HUES48 (cell line): ENCODE measurements around the gene EFNB2.

Experiments
- H3K27ac ChIP-seq: one replicate; pipeline ENCODE4 v1.7.0; 2013; ENCODE audit warnings: low read depth, low read length, inconsistent platforms
- H3K27me3 ChIP-seq: 2 replicates; pipeline ENCODE4 v1.6.1; 2013; ENCODE audit warnings: mild to moderate bottlenecking, low read length; ENCODE audit not compliant: control insufficient read depth, insufficient read depth
- H3K36me3 ChIP-seq: 2 replicates; pipeline ENCODE4 v1.6.1; 2013; ENCODE audit warnings: low read length; ENCODE audit not compliant: control insufficient read depth, insufficient read depth
- H3K4me1 ChIP-seq: 2 replicates; pipeline ENCODE4 v1.6.1; 2013; ENCODE audit warnings: mild to moderate bottlenecking, low read length; ENCODE audit not compliant: control insufficient read depth, insufficient read depth
- H3K4me3 ChIP-seq: 2 replicates; pipeline ENCODE4 v1.5.1; 2013; ENCODE audit warnings: mild to moderate bottlenecking, low read depth, low read length
- H3K9ac ChIP-seq: 2 replicates; pipeline ENCODE4 v1.6.1; 2013; ENCODE audit warnings: mild to moderate bottlenecking, low read depth, low read length, moderate library complexity
- H3K9me3 ChIP-seq: 2 replicates; pipeline ENCODE4 v1.6.1; 2013; ENCODE audit warnings: low read length; ENCODE audit not compliant: control insufficient read depth, insufficient read depth

EFNB2 gene

GRCh38 chr13:106466691-106467426 lies 68.6 kb downstream of the EFNB2 start:
- Histone ChIP-seq H3K4me3 (no peak overlapping the region), H3K27ac (no peak overlapping the region), H3K9me3 (no peaks in the 10 kb centered on the region), H3K36me3 (no peaks in the 10 kb centered on the region), H3K4me1 (peaks cover 18% of the 10 kb centered on the region), H3K9ac (no peak overlapping the region), H3K27me3 (no peaks in the 10 kb centered on the region)

- Histone ChIP-seq H3K36me3 (no peaks in the 10 kb centered on the region), H3K4me3 (no peak overlapping the region), H3K9ac (no peak overlapping the region), H3K4me1 (peaks cover 7% of the 10 kb centered on the region), H3K9me3 (no peaks in the 10 kb centered on the region), H3K27me3 (no peaks in the 10 kb centered on the region), H3K27ac (no peak overlapping the region)
Measured at GRCh38 chr13:106464076-106464475, 71.4 kb downstream of the EFNB2 start.

- Histone ChIP-seq H3K4me1 (peaks cover 3% of the 10 kb centered on the region), H3K27me3 (no peaks in the 10 kb centered on the region), H3K4me3 (no peak overlapping the region), H3K36me3 (no peaks in the 10 kb centered on the region), H3K9ac (no peak overlapping the region), H3K27ac (no peak overlapping the region), H3K9me3 (no peaks in the 10 kb centered on the region)
Measured at GRCh38 chr13:106462710-106463109, 72.8 kb downstream of the EFNB2 start.

GRCh38 chr13:106455777-106456176 lies 79.7 kb downstream of the EFNB2 start:
- no peaks in the 10 kb centered on the region for H3K4me1 ChIP-seq

GRCh38 chr13:106455190-106455589 lies 80.3 kb downstream of the EFNB2 start:
- Histone ChIP-seq H3K9ac (no peak overlapping the region), H3K27ac (no peak overlapping the region), H3K27me3 (no peaks in the 10 kb centered on the region), H3K4me1 (no peaks in the 10 kb centered on the region), H3K4me3 (no peak overlapping the region), H3K36me3 (no peaks in the 10 kb centered on the region), H3K9me3 (no peaks in the 10 kb centered on the region)

More at GRCh38 chr13:106455777-106456176, 79.7 kb downstream of the EFNB2 start:
- Histone ChIP-seq H3K4me3 (no peak overlapping the region), H3K36me3 (no peaks in the 10 kb centered on the region), H3K9me3 (no peaks in the 10 kb centered on the region), H3K27ac (no peak overlapping the region), H3K9ac (no peak overlapping the region), H3K27me3 (no peaks in the 10 kb centered on the region)

- no peak overlapping the region for H3K27ac ChIP-seq
- no peaks in the 10 kb centered on the region for H3K27me3 ChIP-seq
- H3K36me3 ChIP-seq = no peaks in the 10 kb centered on the region
- H3K4me3 ChIP-seq = no peak overlapping the region
- H3K9me3 ChIP-seq = no peaks in the 10 kb centered on the region
- H3K9ac ChIP-seq = no peak overlapping the region
- no peaks in the 10 kb centered on the region for H3K4me1 ChIP-seq
Measured at GRCh38 chr13:106453101-106453500, 82.4 kb downstream of the EFNB2 start.

- no peak overlapping the region for H3K27ac ChIP-seq
- H3K27me3 ChIP-seq = no peaks in the 10 kb centered on the region
- H3K9ac ChIP-seq = no peak overlapping the region
- H3K36me3 ChIP-seq = no peaks in the 10 kb centered on the region
- H3K4me3 ChIP-seq = no peak overlapping the region
- no peaks in the 10 kb centered on the region for H3K9me3 ChIP-seq
- no peaks in the 10 kb centered on the region for H3K4me1 ChIP-seq
Measured at GRCh38 chr13:106450991-106451390, 84.5 kb downstream of the EFNB2 start.

- H3K9ac ChIP-seq = no peak overlapping the region
- no peaks in the 10 kb centered on the region for H3K4me1 ChIP-seq
- no peaks in the 10 kb centered on the region for H3K9me3 ChIP-seq
- H3K4me3 ChIP-seq = no peak overlapping the region
- no peak overlapping the region for H3K27ac ChIP-seq
- no peaks in the 10 kb centered on the region for H3K36me3 ChIP-seq
- H3K27me3 ChIP-seq = no peaks in the 10 kb centered on the region
Measured at GRCh38 chr13:106449096-106449495, 86.4 kb downstream of the EFNB2 start.

GRCh38 chr13:106445996-106446395 lies 89.5 kb downstream of the EFNB2 start:
- Histone ChIP-seq H3K9ac (no peak overlapping the region), H3K4me1 (peaks cover 2% of the 10 kb centered on the region; the same call in 1 of the 2 replicates), H3K27me3 (no peaks in the 10 kb centered on the region), H3K4me3 (no peak overlapping the region), H3K36me3 (no peaks in the 10 kb centered on the region), H3K9me3 (no peaks in the 10 kb centered on the region), H3K27ac (no peak overlapping the region)

- no peaks in the 10 kb centered on the region for H3K27me3 ChIP-seq
- peaks cover 5% of the 10 kb centered on the region; the same call in 1 of the 2 replicates for H3K4me1 ChIP-seq
- H3K4me3 ChIP-seq = no peak overlapping the region
- no peak overlapping the region for H3K9ac ChIP-seq
- H3K36me3 ChIP-seq = no peaks in the 10 kb centered on the region
- no peaks in the 10 kb centered on the region for H3K9me3 ChIP-seq
- no peak overlapping the region for H3K27ac ChIP-seq
Measured at GRCh38 chr13:106443607-106444322, 91.7 kb downstream of the EFNB2 start.

GRCh38 chr13:106440866-106441265 lies 94.6 kb downstream of the EFNB2 start:
- H3K27me3 ChIP-seq = no peaks in the 10 kb centered on the region
- H3K9ac ChIP-seq = no peak overlapping the region
- no peak overlapping the region for H3K4me3 ChIP-seq
- peaks cover 5% of the 10 kb centered on the region; the same call in 1 of the 2 replicates for H3K4me1 ChIP-seq
- H3K36me3 ChIP-seq = no peaks in the 10 kb centered on the region
- no peaks in the 10 kb centered on the region for H3K9me3 ChIP-seq
- no peak overlapping the region for H3K27ac ChIP-seq
